HepG2 (cell line): ENCODE data around the gene RAB40C. TPM values are rescaled to one million over a fixed set of nuclear protein-coding genes. Genes with fewer than 3 reads are reported as not detected.

ENCODE experiments used
- BATF2 ChIP-seq: sonication (generic); formaldehyde crosslinking; IDR thresholded peaks from 2 replicates; pipeline ENCODE4 v1.8.0; 2022; ENCODE audit warnings: mild to moderate bottlenecking, missing genetic modification reagents, moderate library complexity
- CEBPZ ChIP-seq: IDR thresholded peaks from 2 replicates; pipeline ENCODE4 v1.6.1; 2012; ENCODE audit warnings: low read length, improper control_type of control experiment
- CSRNP2 ChIP-seq: sonication (generic); formaldehyde crosslinking; conservative IDR thresholded peaks from 2 replicates; pipeline ENCODE4 v1.8.0; 2022; ENCODE audit warnings: low read depth, missing genetic modification reagents
- GATAD2A ChIP-seq: IDR thresholded peaks from 2 replicates; pipeline ENCODE4 v1.6.1; 2016
- HOXD1 ChIP-seq: sonication (generic); formaldehyde crosslinking; IDR thresholded peaks from 2 replicates; pipeline ENCODE4 v1.5.0; 2020; ENCODE audit warnings: missing genetic modification reagents
- IRF2 ChIP-seq: IDR thresholded peaks from 2 replicates; pipeline ENCODE4 v1.6.1; 2018; ENCODE audit warnings: missing genetic modification reagents, missing compliant biosample characterization
- MYC ChIP-seq: sonication (generic); formaldehyde crosslinking; IDR thresholded peaks from 2 replicates; pipeline ENCODE4 v1.9.0; 2021; ENCODE audit warnings: missing genetic modification reagents, borderline replicate concordance
- NFRKB ChIP-seq: fragments of 450-650 bp; IDR thresholded peaks from 2 replicates; pipeline ENCODE4 v1.6.1; 2017
- PLSCR1 ChIP-seq: sonication (generic); formaldehyde crosslinking; IDR thresholded peaks from 2 replicates; pipeline ENCODE4 v1.5.0; 2020; ENCODE audit warnings: missing genetic modification reagents, mild to moderate bottlenecking, borderline replicate concordance
- SOX5 ChIP-seq: IDR thresholded peaks from 2 replicates; pipeline ENCODE4 v1.6.1; 2016; ENCODE audit warnings: borderline replicate concordance
- ZBTB39 ChIP-seq: sonication (generic); formaldehyde crosslinking; IDR thresholded peaks from 2 replicates; pipeline ENCODE4 v1.5.0; 2020; ENCODE audit warnings: missing genetic modification reagents
- ZFYVE20 ChIP-seq: sonication (generic); formaldehyde crosslinking; IDR thresholded peaks from 2 replicates; pipeline ENCODE4 v1.8.0; 2023; ENCODE audit warnings: low read depth, mild to moderate bottlenecking, moderate library complexity, missing genetic modification reagents, borderline replicate concordance
- ZNF382 ChIP-seq: sonication (generic); formaldehyde crosslinking; IDR thresholded peaks from 2 replicates; pipeline ENCODE4 v1.5.0; 2020; ENCODE audit warnings: missing genetic modification reagents, mild to moderate bottlenecking, borderline replicate concordance
- ZNF414 ChIP-seq: sonication (generic); formaldehyde crosslinking; IDR thresholded peaks from 2 replicates; pipeline ENCODE4 v1.5.0; 2020; ENCODE audit warnings: missing genetic modification reagents
- ZNF556 ChIP-seq: sonication (generic); formaldehyde crosslinking; IDR thresholded peaks from 2 replicates; pipeline ENCODE4 v1.4.0; 2020; ENCODE audit warnings: mild to moderate bottlenecking, missing genetic modification reagents, borderline replicate concordance
- ZNF720 ChIP-seq: sonication (generic); formaldehyde crosslinking; IDR thresholded peaks from 2 replicates; pipeline ENCODE4 v1.4.0; 2020; ENCODE audit warnings: missing genetic modification reagents
- ZNF747 ChIP-seq: sonication (generic); formaldehyde crosslinking; IDR thresholded peaks from 2 replicates; pipeline ENCODE4 v1.8.1; 2023; ENCODE audit warnings: missing genetic modification reagents, mild to moderate bottlenecking, borderline replicate concordance
- ZNF841 ChIP-seq: sonication (generic); formaldehyde crosslinking; IDR thresholded peaks from 2 replicates; pipeline ENCODE4 v1.8.1; 2023; ENCODE audit warnings: missing genetic modification reagents, borderline replicate concordance
- ZSCAN25 ChIP-seq: sonication (generic); formaldehyde crosslinking; IDR thresholded peaks from 2 replicates; pipeline ENCODE4 v1.8.0; 2022; ENCODE audit warnings: mild to moderate bottlenecking, missing genetic modification reagents
- polyA plus RNA-seq, 8 experiments: library from polyadenylated mRNA; depleted of rRNA in 3 of 8; stranded (reverse) in 7 of 8; unstranded in 1 of 8; fragments of >200 nt; fragmentation: Illumina TruSeq in 4 of 8; extraction: Trizol in 4 of 8; gene quantifications; 2 replicates each; pipeline versions ENCODE4 v1.2.1 to v1.2.3, GENCODE V29; 2011 to 2016; ENCODE audit warnings: low read depth in 4 of 8, missing spikeins in 1 of 8, mixed read lengths in 1 of 8; ENCODE audit not compliant: insufficient read depth in 1 of 8
- total RNA-seq, 5 experiments: library from RNA; depleted of rRNA; stranded (reverse); fragments of >200 nt; fragmentation: Illumina TruSeq; extraction: Trizol; gene quantifications; 2 replicates each; pipeline ENCODE4 v1.2.3, GENCODE V29; 2016; ENCODE audit warnings: low read depth in 1 of 5

The RAB40C gene
- total and polyA plus RNA-seq, 2 of the 13 experiments (the other 11 are each of a cell fraction or from before 2014, with no cell fraction given): 7.7 to 11.5 TPM

GRCh38 chr16:648781-649589, 59.1 kb downstream of the RAB40C start, which contains the start of gene WDR90 (continued):
- TF ChIP-seq ZBTB39 (peak; percentile 88; the same call in 1 of the 2 replicates), ZNF841 (CRISPR knock-in tag) (no peak; the same call in 1 of the 2 replicates), CEBPZ (no peak), ZSCAN25 (CRISPR knock-in tag) (peak; percentile 49; the same call in 1 of the 2 replicates), ZNF556 (CRISPR knock-in tag) (peak; percentile 28; the same call in 1 of the 2 replicates), ZNF747 (peak; percentile 93; the same call in 1 of the 2 replicates), PLSCR1 (CRISPR knock-in tag) (no peak), IRF2 (CRISPR knock-in tag) (peak; percentile 36; the same call in 1 of the 2 replicates), CSRNP2 (CRISPR knock-in tag) (no peak), HOXD1 (CRISPR knock-in tag) (no peak), MYC (CRISPR knock-in tag) (peak; percentile 88; the same call in 1 of the 2 replicates), ZFYVE20 (CRISPR knock-in tag) (0 out of 2 replicates have a peak, but pooled peaks have one; percentile 54), GATAD2A (CRISPR knock-in tag) (0 out of 2 replicates have a peak, but pooled peaks have one; percentile 17), SOX5 (CRISPR knock-in tag) (peak; percentile 59; the same call in 1 of the 2 replicates), ZNF414 (CRISPR knock-in tag) (peak; percentile 90; the same call in 1 of the 2 replicates), NFRKB (no peak), ZNF382 (CRISPR knock-in tag) (no peak), ZNF720 (CRISPR knock-in tag) (no peak), BATF2 (CRISPR knock-in tag) (peak; percentile 64; the same call in 1 of the 2 replicates)
